Measurements from ENCODE around the gene VPS26A.

- no peak for TF ChIP-seq CTCF (IDR thresholded peaks at IDR 0.05)
- no peak for TF ChIP-seq EP300 (IDR thresholded peaks at IDR 0.05)
- TF ChIP-seq POLR2A (IDR thresholded peaks at IDR 0.05), result no peak
Observed at GRCh38 chr10:69142983-69143382, 19.0 kb downstream of the VPS26A start.

Data from stomach (tissue), 4 donors.